Stimulated activated naive CD8-positive, alpha-beta T cell treated with anti-CD3 and anti-CD28 coated beads, Interleukin-15, amount 100 ng/mL, for 72 hours (primary cell): Measurements from ENCODE around the gene AURKAIP1.
A peak's percentile ranks its signal among the peaks of the same experiment; 100 is the strongest.

ENCODE experiments used
- ATAC-seq: fragments of 150-1000 bp; cut with Tn5 transposase; 2 replicates; pipeline ENCODE4 v1.10.0; 2021; ENCODE audit warnings: mild to moderate bottlenecking, moderate library complexity
- DNase-seq, 2 donors: peaks; one replicate each; pipeline ENCODE4 v3.0.0; 2021 to 2022
- H3K27ac Mint-ChIP-seq, 2 donors: one replicate each; pipeline ENCODE4 v1.8.0; 2022; ENCODE audit warnings: mild to moderate bottlenecking in 2 of 2, mixed read lengths in 2 of 2, moderate library complexity in 2 of 2
- H3K27me3 Mint-ChIP-seq: one replicate; pipeline ENCODE4 v1.8.0; 2022; ENCODE audit warnings: mixed read lengths
- H3K4me1 Mint-ChIP-seq: one replicate; pipeline ENCODE4 v1.8.0; 2022; ENCODE audit warnings: mild to moderate bottlenecking, mixed read lengths
- H3K4me3 Mint-ChIP-seq, 2 donors: one replicate each; pipeline ENCODE4 v1.8.0; 2022; ENCODE audit warnings: mild to moderate bottlenecking in 2 of 2, mixed read lengths in 2 of 2, moderate library complexity in 1 of 2
- H3K9me3 Mint-ChIP-seq, 2 donors: one replicate each; pipeline ENCODE4 v1.8.0; 2022; ENCODE audit warnings: mixed read lengths in 2 of 2

Gene AURKAIP1

DNA sequence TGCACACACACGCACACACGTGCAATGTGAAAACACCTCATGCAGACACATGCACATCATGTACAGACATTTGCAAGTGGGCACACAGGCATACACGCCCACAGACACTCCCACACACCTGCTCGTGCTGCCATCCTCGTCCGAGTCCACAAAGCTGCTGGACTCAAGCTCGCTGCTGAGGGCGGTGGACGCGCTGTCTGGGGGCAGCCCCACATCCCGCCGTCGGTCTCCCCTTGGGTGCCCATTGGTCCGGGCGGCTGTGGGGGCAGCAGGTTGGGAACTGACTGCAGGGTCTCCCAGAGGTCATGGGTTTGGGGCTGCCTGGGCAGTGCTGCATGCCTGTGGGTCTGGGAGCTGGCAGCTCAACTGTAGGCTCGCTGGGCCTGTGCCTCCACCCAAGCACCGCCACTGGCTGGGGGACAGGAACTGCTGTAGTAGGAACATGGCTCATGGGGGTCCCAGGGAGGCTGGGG lies 33.4 kb downstream of the AURKAIP1 start:
- peaks cover 34% of the 10 kb centered on the region for H3K4me1 Mint-ChIP-seq
- no peaks in the 10 kb centered on the region for H3K27me3 Mint-ChIP-seq
- no peak overlapping the region for H3K4me3 Mint-ChIP-seq
- no peak overlapping the region for H3K27ac Mint-ChIP-seq
- DNase-seq (no peak), ATAC-seq (no peak)
- H3K9me3 Mint-ChIP-seq: peaks cover 0 to 7% of the 10 kb centered on the region in 2 donors

DNA sequence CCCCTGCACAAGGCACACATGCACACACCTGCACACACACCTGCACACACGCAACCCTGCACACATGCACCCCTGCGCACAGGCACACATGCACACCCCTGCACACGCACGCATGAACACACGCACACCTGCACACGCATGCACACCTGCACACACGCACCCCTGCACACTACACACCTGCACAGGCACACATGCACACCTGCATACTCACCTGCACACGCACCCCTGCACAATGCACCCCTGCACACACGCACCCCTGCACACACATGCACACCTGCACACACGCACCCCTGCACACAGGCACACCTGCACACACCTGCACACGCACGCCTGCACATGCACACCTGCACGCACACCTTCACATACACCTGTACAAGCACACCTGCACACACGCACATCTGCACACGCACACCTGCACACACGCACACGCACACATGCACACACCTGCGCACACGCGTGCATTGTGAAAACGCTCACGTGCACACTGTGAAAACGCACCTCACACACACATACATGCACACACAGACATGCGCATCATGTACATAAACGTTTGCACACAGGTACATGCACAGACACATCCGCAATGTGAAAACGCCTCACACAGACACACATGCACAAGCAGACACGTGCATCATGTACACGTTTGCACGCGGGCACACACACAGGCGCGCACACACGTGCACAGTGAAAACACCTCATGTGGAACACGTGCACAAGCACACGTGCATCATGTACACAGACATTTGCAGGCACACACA lies 34.0 kb downstream of the AURKAIP1 start:
- no peak overlapping the region for H3K27ac Mint-ChIP-seq

DNA sequence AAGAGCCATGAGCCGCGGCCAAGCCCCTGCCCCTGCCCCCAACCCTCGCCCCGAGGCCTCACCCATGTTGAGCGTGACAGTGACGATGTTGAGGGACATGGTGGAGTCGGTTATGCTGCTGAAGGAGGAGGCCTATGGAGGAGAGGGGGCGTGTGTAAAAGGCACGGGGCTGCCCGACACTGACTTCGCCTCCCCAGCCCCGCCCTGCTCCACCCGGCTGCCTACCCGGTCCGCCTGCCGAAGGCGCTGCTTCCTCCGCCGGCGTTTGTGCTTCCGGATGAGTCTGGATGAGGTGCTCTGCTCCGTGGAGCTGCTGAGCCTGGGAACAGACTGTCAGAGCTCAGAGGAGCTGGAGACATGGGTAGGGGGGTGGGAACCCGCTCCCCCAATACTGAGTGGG lies 34.8 kb downstream of the AURKAIP1 start:
- H3K27me3 Mint-ChIP-seq: no peaks in the 10 kb centered on the region
- H3K4me3 Mint-ChIP-seq: no peak overlapping the region
- peaks cover 0 to 7% of the 10 kb centered on the region in 2 donors for H3K9me3 Mint-ChIP-seq
- no peak for ATAC-seq
- peaks cover 23% of the 10 kb centered on the region for H3K4me1 Mint-ChIP-seq
- no peak overlapping the region for H3K27ac Mint-ChIP-seq
- DNase-seq: no peak

More for the DNA sequence above, 34.0 kb downstream of the AURKAIP1 start:
- H3K9me3 Mint-ChIP-seq: peaks cover 0 to 7% of the 10 kb centered on the region in 2 donors
- H3K27me3 Mint-ChIP-seq: no peaks in the 10 kb centered on the region
- ATAC-seq: no peak
- H3K4me3 Mint-ChIP-seq: no peak overlapping the region
- peaks cover 27% of the 10 kb centered on the region for H3K4me1 Mint-ChIP-seq
- no peak for DNase-seq

DNA sequence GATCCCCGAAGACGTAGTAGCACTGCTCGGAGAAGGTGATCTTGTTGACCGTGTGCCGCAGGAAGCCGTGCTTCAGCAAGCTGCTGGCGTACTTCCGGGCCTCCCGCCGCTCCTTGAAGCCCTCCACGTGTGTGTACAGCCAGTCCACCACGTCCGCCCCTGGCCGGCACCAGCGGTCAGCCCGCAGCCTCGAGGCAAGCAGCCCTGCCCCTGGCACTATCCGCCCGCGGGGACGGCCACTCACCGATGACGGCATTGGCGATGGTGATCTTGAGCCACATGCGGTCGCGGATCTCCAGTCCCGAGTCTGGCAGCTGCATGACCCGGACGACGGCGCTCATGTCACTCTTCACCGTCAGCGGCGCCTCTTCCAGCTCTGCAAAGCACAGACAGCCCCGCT lies 36.7 kb downstream of the AURKAIP1 start:
- DNase-seq (no peak), ATAC-seq (no peak)
- Mint-ChIP-seq H3K27me3 (no peaks in the 10 kb centered on the region), H3K4me1 (peaks cover 8% of the 10 kb centered on the region), H3K9me3 (peaks cover 0 to 7% of the 10 kb centered on the region in 2 donors), H3K27ac (no peak overlapping the region), H3K4me3 (no peak overlapping the region)

DNA sequence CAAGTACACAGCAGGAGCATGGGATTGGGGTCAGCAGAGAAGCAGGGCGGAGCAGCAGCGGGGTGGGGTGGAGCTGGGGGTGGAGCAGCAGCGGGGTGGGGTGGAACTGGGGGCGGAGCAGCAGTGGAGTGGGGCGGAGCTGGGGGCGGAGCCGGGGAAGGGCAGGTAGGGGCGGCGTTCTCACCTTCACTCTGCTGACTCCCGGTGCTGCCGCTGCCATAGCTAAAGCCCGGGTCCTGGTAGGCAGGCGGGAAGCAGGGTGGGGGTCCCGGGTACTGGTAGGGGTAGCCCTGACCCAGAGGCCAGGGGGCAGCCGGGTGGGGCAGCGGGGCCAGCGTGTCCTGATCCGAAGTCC lies 37.2 kb downstream of the AURKAIP1 start:
- DNase-seq (no peak), ATAC-seq (peak; percentile 30)
- no peak overlapping the region for H3K4me3 Mint-ChIP-seq
- no peak overlapping the region for H3K27ac Mint-ChIP-seq
- peaks cover 0 to 7% of the 10 kb centered on the region in 2 donors for H3K9me3 Mint-ChIP-seq
- peaks cover 2% of the 10 kb centered on the region for H3K4me1 Mint-ChIP-seq
- no peaks in the 10 kb centered on the region for H3K27me3 Mint-ChIP-seq

DNA sequence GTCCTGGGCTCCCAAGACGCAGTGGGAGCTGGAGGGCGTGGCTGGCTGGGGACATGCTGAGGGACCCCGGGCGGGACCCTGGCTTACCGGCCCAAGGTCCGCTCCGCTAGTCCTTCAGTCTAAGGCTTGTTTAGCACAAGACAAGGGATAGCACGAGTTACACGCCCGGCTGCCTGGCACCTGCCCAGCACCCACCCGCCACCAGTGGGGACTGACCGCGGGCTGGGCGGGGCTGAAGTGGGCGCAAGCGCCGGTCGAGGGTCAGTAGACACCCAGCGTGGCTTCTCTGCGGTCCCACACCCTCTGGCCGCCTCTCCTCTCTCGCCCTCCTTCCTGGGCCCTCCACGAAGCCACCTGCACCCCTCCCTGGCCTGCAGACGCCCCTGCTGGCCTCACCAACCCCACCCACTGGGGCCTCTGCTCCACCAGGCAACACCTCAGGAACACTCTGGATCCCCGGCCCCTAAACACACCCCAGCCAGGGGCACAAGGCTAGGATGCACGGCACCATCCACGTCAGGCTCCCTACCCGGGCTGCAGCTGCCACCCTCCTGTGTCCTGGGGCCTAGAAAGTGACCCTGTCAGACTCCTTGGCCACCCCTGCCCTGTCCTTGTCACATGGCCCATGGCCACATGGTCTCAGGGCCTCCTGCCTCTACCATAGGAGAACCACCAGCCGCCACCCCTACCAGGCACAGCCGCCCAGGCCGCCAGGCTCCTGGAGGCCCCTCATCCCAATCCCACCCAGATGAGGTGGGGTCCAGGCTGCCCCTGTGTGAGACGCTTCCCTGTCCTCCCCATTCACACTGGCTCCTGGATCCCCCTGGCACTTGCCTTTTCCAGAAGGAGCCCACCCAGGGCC lies 37.8 kb downstream of the AURKAIP1 start:
- no peaks in the 10 kb centered on the region for H3K4me1 Mint-ChIP-seq
- peaks cover 0 to 7% of the 10 kb centered on the region in 2 donors for H3K9me3 Mint-ChIP-seq
- H3K27ac Mint-ChIP-seq: no peak overlapping the region
- DNase-seq: no peak
- ATAC-seq: no peak
- H3K4me3 Mint-ChIP-seq: no peak overlapping the region
- no peaks in the 10 kb centered on the region for H3K27me3 Mint-ChIP-seq

DNA sequence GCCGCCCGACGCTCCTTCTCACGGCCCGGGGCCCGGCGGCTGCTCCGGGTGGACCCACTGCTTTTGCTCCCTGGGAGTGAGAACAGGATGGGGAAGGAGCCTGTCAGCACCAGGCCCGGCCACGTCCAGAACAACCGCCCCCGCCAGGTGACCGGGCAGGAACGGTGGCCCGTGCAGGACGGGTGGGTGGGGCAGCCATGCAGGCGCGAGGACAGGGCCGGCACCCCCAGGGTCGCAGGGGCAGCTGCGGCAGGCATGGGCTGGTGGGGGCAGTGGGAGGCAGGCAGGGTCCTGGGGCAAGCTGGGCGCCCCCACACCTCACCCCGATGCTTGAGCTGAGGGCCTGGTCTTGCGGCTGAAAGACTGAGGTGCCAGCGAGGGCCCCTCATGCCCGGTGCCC lies 38.6 kb downstream of the AURKAIP1 start:
- peaks cover 0 to 6% of the 10 kb centered on the region in 2 donors for H3K9me3 Mint-ChIP-seq
- no peak for DNase-seq
- no peak overlapping the region for H3K27ac Mint-ChIP-seq
- H3K27me3 Mint-ChIP-seq: no peaks in the 10 kb centered on the region
- ATAC-seq: no peak
- no peaks in the 10 kb centered on the region for H3K4me1 Mint-ChIP-seq
- H3K4me3 Mint-ChIP-seq: no peak overlapping the region

DNA sequence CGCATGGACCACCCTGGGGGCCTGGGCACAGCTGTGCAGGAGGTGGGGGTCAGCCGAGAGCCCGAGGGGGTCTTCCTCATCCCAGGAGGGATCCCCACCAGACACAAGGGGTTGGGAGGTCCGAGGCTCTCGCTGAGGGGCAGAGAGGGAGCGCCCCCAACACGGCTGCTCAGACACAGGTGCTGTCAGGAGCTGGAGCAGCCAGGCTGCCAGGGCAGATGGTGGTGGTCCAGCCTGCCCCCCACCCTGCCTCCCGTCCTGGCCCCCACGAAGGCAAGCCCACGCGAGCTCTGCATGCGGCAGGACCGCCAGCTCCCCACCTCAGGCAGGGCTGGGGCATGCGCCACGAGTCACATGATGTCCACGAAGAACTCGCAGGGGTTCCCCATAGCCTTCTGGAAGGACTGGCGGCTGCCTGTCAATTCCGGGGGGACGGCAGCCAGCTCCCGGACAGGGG lies 39.2 kb downstream of the AURKAIP1 start:
- DNase-seq (no peak), ATAC-seq (no peak)
- Mint-ChIP-seq H3K4me3 (no peak overlapping the region), H3K27me3 (no peaks in the 10 kb centered on the region), H3K4me1 (no peaks in the 10 kb centered on the region), H3K27ac (no peak overlapping the region), H3K9me3 (peaks cover 0 to under 1% of the 10 kb centered on the region in 2 donors)

DNA sequence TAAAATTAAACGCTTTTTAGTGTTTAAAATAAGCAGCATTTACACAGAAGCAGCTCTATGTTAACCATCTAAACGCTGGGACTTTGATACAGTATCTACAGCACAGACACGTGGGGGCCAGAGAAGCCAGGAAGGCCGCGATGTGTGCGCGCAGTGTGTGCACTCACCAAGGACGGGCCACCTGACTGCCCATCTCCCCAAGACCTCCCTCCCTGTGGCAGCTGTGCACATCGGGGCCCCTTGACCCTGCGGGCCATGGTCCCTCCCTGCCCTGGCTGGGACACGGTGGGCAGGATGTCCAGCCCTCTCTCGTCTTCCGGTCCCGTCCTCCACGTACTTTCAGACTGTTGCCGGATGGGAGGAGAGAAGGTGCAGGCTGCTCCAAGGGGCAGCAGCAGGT lies 39.7 kb downstream of the AURKAIP1 start:
- DNase-seq (no peak), ATAC-seq (no peak)
- Mint-ChIP-seq H3K9me3 (no peaks in the 10 kb centered on the region), H3K4me3 (no peak overlapping the region), H3K27me3 (no peaks in the 10 kb centered on the region), H3K4me1 (no peaks in the 10 kb centered on the region), H3K27ac (no peak overlapping the region)

DNA sequence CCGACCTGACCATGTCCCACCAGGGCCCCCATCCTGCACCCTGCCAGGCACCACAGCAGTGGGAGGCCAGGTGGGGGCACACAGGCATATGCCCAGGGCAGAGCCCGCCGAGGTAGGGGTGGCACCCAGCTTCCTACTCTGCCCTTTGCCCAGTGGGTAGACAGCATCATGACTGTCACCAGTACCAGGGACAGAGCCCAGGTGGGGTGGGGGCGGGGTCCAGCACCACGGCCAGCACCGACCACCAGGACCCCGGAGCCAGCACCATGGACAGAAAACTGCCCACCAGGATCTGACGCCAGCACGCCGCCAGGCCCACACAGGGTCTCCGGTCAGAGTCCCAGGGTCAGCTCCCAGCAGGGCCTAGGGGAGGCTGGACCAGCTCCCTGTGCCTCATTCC lies 40.2 kb downstream of the AURKAIP1 start:
- Mint-ChIP-seq H3K4me1 (no peaks in the 10 kb centered on the region), H3K4me3 (no peak overlapping the region), H3K27ac (peak overlapping the region in 1 of 2 donors; percentile 74), H3K27me3 (no peaks in the 10 kb centered on the region), H3K9me3 (peaks cover 2 to 3% of the 10 kb centered on the region in 2 donors)
- DNase-seq (no peak), ATAC-seq (no peak)

DNA sequence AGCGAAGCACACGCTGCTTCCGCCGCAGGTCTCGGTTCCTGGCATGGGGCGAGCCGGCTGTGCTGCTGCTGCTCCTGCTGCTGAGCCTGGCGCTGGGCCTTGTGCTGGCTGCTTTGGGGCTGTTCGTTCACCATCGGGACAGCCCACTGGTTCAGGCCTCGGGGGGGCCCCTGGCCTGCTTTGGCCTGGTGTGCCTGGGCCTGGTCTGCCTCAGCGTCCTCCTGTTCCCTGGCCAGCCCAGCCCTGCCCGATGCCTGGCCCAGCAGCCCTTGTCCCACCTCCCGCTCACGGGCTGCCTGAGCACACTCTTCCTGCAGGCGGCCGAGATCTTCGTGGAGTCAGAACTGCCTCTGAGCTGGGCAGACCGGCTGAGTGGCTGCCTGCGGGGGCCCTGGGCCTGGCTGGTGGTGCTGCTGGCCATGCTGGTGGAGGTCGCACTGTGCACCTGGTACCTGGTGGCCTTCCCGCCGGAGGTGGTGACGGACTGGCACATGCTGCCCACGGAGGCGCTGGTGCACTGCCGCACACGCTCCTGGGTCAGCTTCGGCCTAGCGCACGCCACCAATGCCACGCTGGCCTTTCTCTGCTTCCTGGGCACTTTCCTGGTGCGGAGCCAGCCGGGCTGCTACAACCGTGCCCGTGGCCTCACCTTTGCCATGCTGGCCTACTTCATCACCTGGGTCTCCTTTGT lies 41.3 kb downstream of the AURKAIP1 start:
- no peak for ATAC-seq
- H3K27ac Mint-ChIP-seq: peak overlapping the region in 1 of 2 donors; percentile 71

DNA sequence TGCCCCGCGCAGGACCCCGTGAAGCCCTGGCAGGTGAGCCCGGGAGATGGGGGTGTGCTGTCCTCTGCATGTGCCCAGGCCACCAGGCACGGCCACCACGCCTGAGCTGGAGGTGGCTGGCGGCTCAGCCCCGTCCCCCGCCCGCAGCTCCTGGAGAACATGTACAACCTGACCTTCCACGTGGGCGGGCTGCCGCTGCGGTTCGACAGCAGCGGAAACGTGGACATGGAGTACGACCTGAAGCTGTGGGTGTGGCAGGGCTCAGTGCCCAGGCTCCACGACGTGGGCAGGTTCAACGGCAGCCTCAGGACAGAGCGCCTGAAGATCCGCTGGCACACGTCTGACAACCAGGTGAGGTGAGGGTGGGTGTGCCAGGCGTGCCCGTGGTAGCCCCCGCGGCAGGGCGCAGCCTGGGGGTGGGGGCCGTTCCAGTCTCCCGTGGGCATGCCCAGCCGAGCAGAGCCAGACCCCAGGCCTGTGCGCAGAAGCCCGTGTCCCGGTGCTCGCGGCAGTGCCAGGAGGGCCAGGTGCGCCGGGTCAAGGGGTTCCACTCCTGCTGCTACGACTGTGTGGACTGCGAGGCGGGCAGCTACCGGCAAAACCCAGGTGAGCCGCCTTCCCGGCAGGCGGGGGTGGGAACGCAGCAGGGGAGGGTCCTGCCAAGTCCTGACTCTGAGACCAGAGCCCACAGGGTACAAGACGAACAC lies 42.1 kb downstream of the AURKAIP1 start:
- peak overlapping the region in 1 of 2 donors; percentile 42 for H3K27ac Mint-ChIP-seq
- no peak for DNase-seq
- no peak overlapping the region for H3K4me3 Mint-ChIP-seq
- ATAC-seq: no peak
- peaks cover 7% of the 10 kb centered on the region for H3K4me1 Mint-ChIP-seq
- H3K9me3 Mint-ChIP-seq: peaks cover 4 to 6% of the 10 kb centered on the region in 2 donors
- H3K27me3 Mint-ChIP-seq: no peaks in the 10 kb centered on the region

More for the DNA sequence above, 41.3 kb downstream of the AURKAIP1 start:
- Mint-ChIP-seq H3K4me1 (peaks cover 6% of the 10 kb centered on the region), H3K27me3 (no peaks in the 10 kb centered on the region), H3K4me3 (no peak overlapping the region), H3K9me3 (peaks cover 4 to 6% of the 10 kb centered on the region in 2 donors)
- no peak for DNase-seq

DNA sequence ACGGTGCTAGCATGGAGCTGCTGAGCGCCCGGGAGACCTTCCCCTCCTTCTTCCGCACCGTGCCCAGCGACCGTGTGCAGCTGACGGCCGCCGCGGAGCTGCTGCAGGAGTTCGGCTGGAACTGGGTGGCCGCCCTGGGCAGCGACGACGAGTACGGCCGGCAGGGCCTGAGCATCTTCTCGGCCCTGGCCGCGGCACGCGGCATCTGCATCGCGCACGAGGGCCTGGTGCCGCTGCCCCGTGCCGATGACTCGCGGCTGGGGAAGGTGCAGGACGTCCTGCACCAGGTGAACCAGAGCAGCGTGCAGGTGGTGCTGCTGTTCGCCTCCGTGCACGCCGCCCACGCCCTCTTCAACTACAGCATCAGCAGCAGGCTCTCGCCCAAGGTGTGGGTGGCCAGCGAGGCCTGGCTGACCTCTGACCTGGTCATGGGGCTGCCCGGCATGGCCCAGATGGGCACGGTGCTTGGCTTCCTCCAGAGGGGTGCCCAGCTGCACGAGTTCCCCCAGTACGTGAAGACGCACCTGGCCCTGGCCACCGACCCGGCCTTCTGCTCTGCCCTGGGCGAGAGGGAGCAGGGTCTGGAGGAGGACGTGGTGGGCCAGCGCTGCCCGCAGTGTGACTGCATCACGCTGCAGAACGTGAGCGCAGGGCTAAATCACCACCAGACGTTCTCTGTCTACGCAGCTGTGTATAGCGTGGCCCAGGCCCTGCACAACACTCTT lies 42.8 kb downstream of the AURKAIP1 start:
- peaks cover 4 to 6% of the 10 kb centered on the region in 2 donors for H3K9me3 Mint-ChIP-seq
- ATAC-seq (no peak), DNase-seq (no peak)
- no peaks in the 10 kb centered on the region for H3K27me3 Mint-ChIP-seq
- H3K27ac Mint-ChIP-seq: peak overlapping the region in 1 of 2 donors; percentile 27
- no peak overlapping the region for H3K4me3 Mint-ChIP-seq
- peaks cover 12% of the 10 kb centered on the region for H3K4me1 Mint-ChIP-seq
